ENCODE results near the gene FRMD4A. TPM values are rescaled to one million over a fixed set of nuclear protein-coding genes. Genes with fewer than 3 reads are reported as not detected.
A peak's percentile ranks its signal among the peaks of the same experiment; 100 is the strongest.

FRMD4A gene
- total and polyA plus RNA-seq, 11 donors = 12.2 to 58.1 (median 28.1) TPM

DNA sequence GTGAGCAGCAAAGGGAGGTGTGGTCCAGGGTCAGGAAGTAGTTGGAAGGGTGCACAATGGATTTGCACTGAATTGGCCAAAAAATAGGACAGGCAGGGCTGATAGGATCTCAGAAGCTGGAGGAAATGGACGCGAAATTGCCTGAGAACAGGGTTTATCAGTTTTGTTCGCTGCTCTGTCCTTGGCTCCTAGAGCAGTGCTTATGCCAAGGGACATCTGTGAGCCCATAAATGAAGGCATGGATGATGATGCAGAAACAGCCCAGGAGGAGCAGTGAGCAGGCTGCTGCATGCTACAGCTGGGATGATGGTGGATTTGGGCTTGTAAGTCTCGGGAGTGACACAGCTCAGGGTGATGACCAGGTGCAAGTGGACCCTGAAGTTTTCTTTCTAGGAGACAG is 539.2 kb downstream of the FRMD4A start:
- Histone ChIP-seq H3K27me3 (no peaks in the 10 kb centered on the region), H3K4me3 (no peak overlapping the region), H3K36me3 (peaks cover 0 to 45% (median 7%) of the 10 kb centered on the region in 9 donors), H3K4me1 (peaks cover 3 to 57% (median 34%) of the 10 kb centered on the region in 12 donors), H3K27ac (no peak overlapping the region), H3K9me3 (no peaks in the 10 kb centered on the region)
- 45 to 61% (median 56%) methylated on average over 4 of the region's 4 CpGs for WGBS, 4 donors
- TF ChIP-seq POLR2A (IDR thresholded peaks at IDR 0.05) = no peak
- no peak for TF ChIP-seq CTCF (IDR thresholded peaks at IDR 0.05)
- no peak for DNase-seq
- intact Hi-C loops (cut with DNase I) = loop anchor here in 5 of 10 donors (2.0 to 10.0 kb wide), 6 partner anchors 83 to 686 kb away; no protein-coding TSS in a partner anchor
- ATAC-seq = no peak

DNA sequence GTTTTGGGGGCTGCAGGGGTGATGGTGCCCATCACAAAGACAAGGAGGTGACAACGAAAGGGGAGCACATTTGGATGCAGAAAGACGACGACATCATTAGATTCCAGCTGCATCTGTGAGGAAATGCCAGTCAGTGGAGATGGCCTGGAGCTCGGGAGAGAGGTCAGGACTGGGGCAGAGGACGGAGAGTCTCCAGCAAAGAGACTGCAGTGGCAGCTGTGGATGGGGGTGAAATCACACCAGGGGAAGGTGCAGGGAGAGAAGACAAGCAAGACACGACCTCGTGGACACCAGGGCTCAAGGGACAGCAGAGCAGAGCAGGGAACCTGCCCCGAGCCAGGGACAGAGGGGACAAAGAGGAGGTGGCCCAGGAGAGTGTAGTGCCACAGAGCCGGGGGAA is 540.5 kb downstream of the FRMD4A start:
- H3K9me3 ChIP-seq = no peaks in the 10 kb centered on the region
- WGBS, 4 donors = 71 to 82% (median 77%) methylated on average over 9 of the region's 9 CpGs
- H3K36me3 ChIP-seq = peaks cover 0 to 35% (median 7%) of the 10 kb centered on the region in 9 donors
- peaks cover 3 to 53% (median 30%) of the 10 kb centered on the region in 12 donors for H3K4me1 ChIP-seq
- ATAC-seq (no peak), DNase-seq (no peak)
- no peak overlapping the region for H3K27ac ChIP-seq
- no peak overlapping the region for H3K4me3 ChIP-seq
- TF ChIP-seq CTCF (IDR thresholded peaks at IDR 0.05) = no peak
- no peak for TF ChIP-seq POLR2A (IDR thresholded peaks at IDR 0.05)
- H3K27me3 ChIP-seq = no peaks in the 10 kb centered on the region
- intact Hi-C loops (cut with DNase I) = loop anchor here in 5 of 10 donors (2.0 to 10.0 kb wide), 6 partner anchors 85 to 687 kb away; no protein-coding TSS in a partner anchor

DNA sequence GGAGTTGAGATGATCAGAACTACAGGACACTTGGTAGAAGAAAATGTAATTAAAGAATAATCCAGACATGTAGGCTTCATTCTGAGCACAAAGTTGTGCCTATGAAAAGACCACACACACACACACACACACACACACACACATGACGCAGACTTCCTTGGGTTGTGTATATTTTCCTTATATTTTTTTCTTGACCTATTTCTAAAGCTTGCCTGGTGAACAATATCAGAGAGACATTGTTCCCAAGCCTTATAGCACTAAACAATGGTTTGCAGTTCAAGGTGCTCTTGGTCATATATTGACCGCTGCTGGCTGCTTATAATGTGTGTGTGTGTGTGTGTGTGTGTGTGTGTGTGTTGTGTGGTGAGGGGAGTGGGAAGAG is 541.3 kb downstream of the FRMD4A start:
- 47 to 78% (median 57%) methylated on average over 2 of the region's 2 CpGs for WGBS, 4 donors
- intact Hi-C loops (cut with DNase I) = loop anchor here in 9 of 10 donors (2.0 to 10.0 kb wide), 12 partner anchors 93 to 689 kb away; no protein-coding TSS in a partner anchor
- Histone ChIP-seq H3K4me3 (no peak overlapping the region), H3K9me3 (no peaks in the 10 kb centered on the region), H3K27me3 (no peaks in the 10 kb centered on the region), H3K36me3 (peaks cover 0 to 28% (median 2%) of the 10 kb centered on the region in 9 donors), H3K27ac (peak overlapping the region in 10 of 12 donors; percentile 19 to 76 (median 63)), H3K4me1 (peaks cover 3 to 53% (median 30%) of the 10 kb centered on the region in 12 donors)
- TF ChIP-seq CTCF (IDR thresholded peaks at IDR 0.05) (no peak), POLR2A (IDR thresholded peaks at IDR 0.05) (no peak)
- DNase-seq (no peak), ATAC-seq (no peak)

DNA sequence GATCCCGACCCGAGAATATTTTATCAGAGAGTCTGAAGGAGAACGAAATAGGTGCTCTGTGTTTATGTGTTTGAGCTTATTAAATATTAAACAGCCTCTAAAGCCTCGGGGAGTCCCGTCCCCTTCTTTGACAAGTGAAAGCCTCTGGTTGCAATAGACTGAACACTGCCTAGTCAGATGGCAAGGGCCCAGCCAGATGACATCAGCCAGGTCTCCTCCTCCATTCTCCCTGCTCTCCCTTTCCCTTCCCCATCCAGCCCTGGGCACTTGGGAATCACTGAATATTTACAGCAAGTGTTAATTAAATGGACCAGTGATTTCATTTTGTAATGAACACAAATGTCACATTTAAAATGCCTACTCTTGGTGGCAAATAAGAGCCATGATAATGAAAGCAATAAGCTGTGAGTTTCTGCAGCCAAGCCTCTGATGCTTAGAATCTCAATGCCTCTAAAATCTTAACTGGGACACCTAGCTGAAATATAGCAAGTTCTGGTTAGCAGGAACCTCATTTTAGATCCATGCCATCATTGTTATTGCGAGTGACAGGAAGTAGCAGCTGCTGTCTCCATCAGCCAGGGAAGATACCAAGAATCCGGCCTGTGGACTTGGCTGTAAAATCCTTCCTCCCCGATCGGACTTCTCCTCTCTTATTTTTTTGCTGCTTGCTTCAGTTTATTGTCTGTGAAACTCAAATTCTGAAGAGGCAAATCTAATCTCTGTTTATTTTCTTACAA is 541.8 kb downstream of the FRMD4A start:
- H3K4me3 ChIP-seq = no peak overlapping the region
- peak in 3 of 4 donors; percentile 50 to 75 (median 56) for ATAC-seq
- no peaks in the 10 kb centered on the region for H3K9me3 ChIP-seq
- 46 to 62% (median 52%) methylated on average over 9 of the region's 9 CpGs for WGBS, 4 donors
- TF ChIP-seq CTCF (IDR thresholded peaks at IDR 0.05) (no peak), POLR2A (IDR thresholded peaks at IDR 0.05) (no peak)
- peak in 4 of 5 donors; percentile 47 to 73 (median 54) for DNase-seq
- intact Hi-C loops (cut with DNase I) = loop anchor here in 9 of 10 donors (1.0 to 10.0 kb wide), 13 partner anchors 93 to 690 kb away; no protein-coding TSS in a partner anchor
- peak overlapping the region; percentile 13 to 76 (median 62) for H3K27ac ChIP-seq
- peaks cover 3 to 53% (median 30%) of the 10 kb centered on the region in 12 donors for H3K4me1 ChIP-seq
- H3K27me3 ChIP-seq = no peaks in the 10 kb centered on the region
- peaks cover 0 to 23% (median 0%) of the 10 kb centered on the region in 9 donors for H3K36me3 ChIP-seq

Measured in heart left ventricle (tissue), 16 donors.